Upper lobe of left lung (tissue), 6 donors: ENCODE measurements around the gene BRF1. TPM values are rescaled to one million over a fixed set of nuclear protein-coding genes. Genes with fewer than 3 reads are reported as not detected.

Experiments used
- ATAC-seq, 2 donors: fragments of 200-7000 bp; cut with Tn5 transposase; one replicate each; pipeline ENCODE4 v1.9.1; 2022; ENCODE audit warnings: mild to moderate bottlenecking in 2 of 2, moderate library complexity in 2 of 2; ENCODE audit not compliant: low FRiP score in 2 of 2
- DNase-seq, 2 donors: peaks; one replicate each; pipeline ENCODE4 v3.0.0-alpha.2; 2019 to 2020
- H3K27ac ChIP-seq, 4 donors: fragments of 200-600 bp; sonication (generic); one replicate each; pipeline ENCODE4 v1.5.1; 2016 to 2019
- H3K27me3 ChIP-seq, 4 donors: fragments of 200-600 bp; sonication (generic); one replicate each; pipeline ENCODE4 v1.5.1; 2017 to 2019
- H3K36me3 ChIP-seq, 4 donors: fragments of 200-600 bp; sonication (generic); one replicate each; pipeline ENCODE4 v1.5.1; 2016 to 2019
- H3K4me1 ChIP-seq, 4 donors: fragments of 200-600 bp; sonication (generic); one replicate each; pipeline ENCODE4 v1.5.1; 2018 to 2019
- H3K4me3 ChIP-seq, 4 donors: fragments of 200-600 bp; sonication (generic); one replicate each; pipeline ENCODE4 v1.5.1; 2017 to 2019; ENCODE audit warnings: mild to moderate bottlenecking in 2 of 4, moderate library complexity in 1 of 4
- H3K9me3 ChIP-seq, 4 donors: fragments of 200-600 bp; sonication (generic); one replicate each; pipeline ENCODE4 v1.5.1; 2018 to 2019
- CTCF ChIP-seq, 6 experiments: fragments of 450-650 bp in 4 of 6; fragments of 200-600 bp in 2 of 6; sonication (generic) in 2 of 6; IDR thresholded peaks; one replicate each; pipeline ENCODE4 v1.5.1; 2016 to 2019; ENCODE audit warnings: antibody characterized with exemption in 6 of 6
- EP300 ChIP-seq, 4 donors: sonication (generic); formaldehyde crosslinking; IDR thresholded peaks; one replicate each; pipeline ENCODE4 v1.5.1; 2017; ENCODE audit warnings: antibody characterized with exemption in 4 of 4, control low read depth in 2 of 4
- POLR2A ChIP-seq, 4 donors: fragments of 450-650 bp; IDR thresholded peaks; one replicate each; pipeline ENCODE4 v1.5.1; 2016 to 2017; ENCODE audit warnings: antibody characterized with exemption in 4 of 4, mild to moderate bottlenecking in 2 of 4
- POLR2AphosphoS5 ChIP-seq, 2 donors: sonication (generic); formaldehyde crosslinking; IDR thresholded peaks; one replicate each; pipeline ENCODE4 v1.5.1; 2017; ENCODE audit warnings: antibody characterized with exemption in 2 of 2
- WGBS, 2 donors: methylation state at CpG; one replicate each; pipeline ENCODE4 v1.1.5; 2017 to 2018; 5-methylcytosine and 5-hydroxymethylcytosine counted together
- total RNA-seq, 6 donors: library from RNA; depleted of rRNA in 4 of 6; stranded (reverse); fragments of >200 nt in 4 of 6; gene quantifications; one replicate each; pipeline versions ENCODE4 v1.1.0 to v1.2.1, GENCODE V29; 2016 to 2021
- donor health status: DM: no; HTN: no; CAD: no; lungs with moderate emphysema.
- donor health status: DM: no; HTN: yes; CAD: no; lungs with severe emphysema.

The BRF1 gene
- total RNA-seq, 6 donors from 2014 or later: 38.6 to 195 (median 52.7) TPM

- DNase-seq (no peak), ATAC-seq (no peak)
- Histone ChIP-seq H3K4me1 (peaks cover 13 to 27% (median 24%) of the 10 kb centered on the region in 4 donors), H3K27ac (no peak overlapping the region), H3K27me3 (no peaks in the 10 kb centered on the region), H3K9me3 (no peaks in the 10 kb centered on the region), H3K36me3 (peaks cover 6 to 49% (median 23%) of the 10 kb centered on the region in 4 donors), H3K4me3 (no peak overlapping the region)
- 93% methylated on average over 8 of the region's 8 CpGs; no CpG with 5 or more reads in 1 of the 2 donors for WGBS, 2 donors
- TF ChIP-seq CTCF (IDR thresholded peaks at IDR 0.05): no peak
Measured at GRCh38 chr14:105209091-105209490, 91.7 kb downstream of the BRF1 start.

GRCh38 chr14:105208738-105209075 lies 92.1 kb downstream of the BRF1 start:
- Histone ChIP-seq H3K27ac (no peak overlapping the region), H3K4me1 (peaks cover 13 to 30% (median 27%) of the 10 kb centered on the region in 4 donors), H3K9me3 (no peaks in the 10 kb centered on the region), H3K36me3 (peaks cover 6 to 46% (median 23%) of the 10 kb centered on the region in 4 donors), H3K4me3 (no peak overlapping the region), H3K27me3 (no peaks in the 10 kb centered on the region)
- WGBS, 2 donors: 83 to 94% methylated on average over 9 to 12 of the region's 12 CpGs
- ATAC-seq (no peak), DNase-seq (peak in 1 of 2 donors; percentile 78)
- TF ChIP-seq POLR2AphosphoS5 (IDR thresholded peaks at IDR 0.05): no peak
- TF ChIP-seq CTCF (IDR thresholded peaks at IDR 0.05): no peak
- TF ChIP-seq POLR2A (IDR thresholded peaks at IDR 0.05): no peak
- TF ChIP-seq EP300 (IDR thresholded peaks at IDR 0.05): no peak

GRCh38 chr14:105207996-105208737 lies 92.6 kb downstream of the BRF1 start:
- Histone ChIP-seq H3K4me3 (no peak overlapping the region), H3K9me3 (no peaks in the 10 kb centered on the region), H3K27ac (no peak overlapping the region), H3K4me1 (peaks cover 14 to 35% (median 30%) of the 10 kb centered on the region in 4 donors), H3K27me3 (no peaks in the 10 kb centered on the region), H3K36me3 (peaks cover 6 to 40% (median 21%) of the 10 kb centered on the region in 4 donors)
- DNase-seq (no peak), ATAC-seq (no peak)
- 93 to 94% methylated on average over 18 to 25 of the region's 25 CpGs for WGBS, 2 donors
- TF ChIP-seq CTCF (IDR thresholded peaks at IDR 0.05) (no peak), POLR2AphosphoS5 (IDR thresholded peaks at IDR 0.05) (no peak), POLR2A (IDR thresholded peaks at IDR 0.05) (no peak), EP300 (IDR thresholded peaks at IDR 0.05) (no peak)

- Histone ChIP-seq H3K4me3 (no peak overlapping the region), H3K9me3 (no peaks in the 10 kb centered on the region), H3K36me3 (peaks cover 6 to 34% (median 19%) of the 10 kb centered on the region in 4 donors), H3K27me3 (no peaks in the 10 kb centered on the region), H3K4me1 (peaks cover 19 to 40% (median 36%) of the 10 kb centered on the region in 4 donors), H3K27ac (no peak overlapping the region)
- DNase-seq: peak in 1 of 2 donors; percentile 74
- no peak for ATAC-seq
- no peak for TF ChIP-seq POLR2AphosphoS5 (IDR thresholded peaks at IDR 0.05)
- no peak for TF ChIP-seq CTCF (IDR thresholded peaks at IDR 0.05)
- TF ChIP-seq EP300 (IDR thresholded peaks at IDR 0.05): no peak
- TF ChIP-seq POLR2A (IDR thresholded peaks at IDR 0.05): no peak
- WGBS, 2 donors: 87 to 95% methylated on average over 3 to 4 of the region's 13 CpGs
Measured at GRCh38 chr14:105207460-105207901, 93.3 kb downstream of the BRF1 start.

GRCh38 chr14:105206873-105207272 lies 93.9 kb downstream of the BRF1 start:
- Histone ChIP-seq H3K4me3 (no peak overlapping the region), H3K4me1 (peaks cover 25 to 46% (median 42%) of the 10 kb centered on the region in 4 donors), H3K36me3 (peaks cover 6 to 29% (median 19%) of the 10 kb centered on the region in 4 donors), H3K9me3 (no peaks in the 10 kb centered on the region), H3K27me3 (no peaks in the 10 kb centered on the region), H3K27ac (no peak overlapping the region)
- TF ChIP-seq POLR2AphosphoS5 (IDR thresholded peaks at IDR 0.05): no peak
- TF ChIP-seq POLR2A (IDR thresholded peaks at IDR 0.05): no peak
- no peak for TF ChIP-seq EP300 (IDR thresholded peaks at IDR 0.05)
- TF ChIP-seq CTCF (IDR thresholded peaks at IDR 0.05): no peak
- 27 to 38% methylated on average over 3 to 5 of the region's 5 CpGs for WGBS, 2 donors
- no peak for ATAC-seq
- DNase-seq: no peak
